ENCODE measurements around the gene CHRNA4.

DNA sequence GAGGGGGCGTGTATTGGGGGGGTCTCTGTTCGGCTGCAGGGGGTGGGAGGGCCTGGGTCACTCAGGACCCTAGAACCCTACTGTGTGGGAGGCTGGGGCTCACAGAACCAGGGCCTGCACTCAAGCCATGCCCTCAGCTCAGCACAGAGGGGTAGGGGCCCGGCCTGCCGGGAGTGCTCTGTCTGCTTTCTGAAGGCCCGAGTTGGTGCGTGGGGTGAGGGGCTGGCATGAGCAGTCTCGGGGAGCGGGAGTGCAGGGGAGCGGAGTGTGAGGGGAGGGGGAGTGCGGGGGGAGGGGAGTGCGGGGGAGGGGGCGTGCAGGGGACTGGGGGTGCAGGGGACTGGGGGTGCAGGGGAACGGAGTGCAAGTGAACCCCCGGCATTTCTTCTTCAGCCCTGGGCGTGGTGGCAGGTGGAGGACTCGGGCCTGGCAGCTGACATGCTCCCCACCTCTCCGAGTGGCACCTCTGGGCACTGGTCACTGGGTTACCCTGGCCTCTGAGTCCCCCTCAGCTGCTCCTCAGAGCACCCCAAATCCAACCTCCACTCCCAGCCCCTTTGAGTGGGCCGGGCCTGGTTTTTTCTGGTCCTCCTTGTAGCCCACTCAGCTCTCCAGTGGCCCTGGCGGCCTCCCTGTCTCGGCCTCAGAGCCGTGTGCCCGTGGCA, 67.1 kb downstream of the CHRNA4 start:
- TF ChIP-seq, protein P1, sequence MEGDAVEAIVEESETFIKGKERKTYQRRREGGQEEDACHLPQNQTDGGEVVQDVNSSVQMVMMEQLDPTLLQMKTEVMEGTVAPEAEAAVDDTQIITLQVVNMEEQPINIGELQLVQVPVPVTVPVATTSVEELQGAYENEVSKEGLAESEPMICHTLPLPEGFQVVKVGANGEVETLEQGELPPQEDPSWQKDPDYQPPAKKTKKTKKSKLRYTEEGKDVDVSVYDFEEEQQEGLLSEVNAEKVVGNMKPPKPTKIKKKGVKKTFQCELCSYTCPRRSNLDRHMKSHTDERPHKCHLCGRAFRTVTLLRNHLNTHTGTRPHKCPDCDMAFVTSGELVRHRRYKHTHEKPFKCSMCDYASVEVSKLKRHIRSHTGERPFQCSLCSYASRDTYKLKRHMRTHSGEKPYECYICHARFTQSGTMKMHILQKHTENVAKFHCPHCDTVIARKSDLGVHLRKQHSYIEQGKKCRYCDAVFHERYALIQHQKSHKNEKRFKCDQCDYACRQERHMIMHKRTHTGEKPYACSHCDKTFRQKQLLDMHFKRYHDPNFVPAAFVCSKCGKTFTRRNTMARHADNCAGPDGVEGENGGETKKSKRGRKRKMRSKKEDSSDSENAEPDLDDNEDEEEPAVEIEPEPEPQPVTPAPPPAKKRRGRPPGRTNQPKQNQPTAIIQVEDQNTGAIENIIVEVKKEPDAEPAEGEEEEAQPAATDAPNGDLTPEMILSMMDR (IDR thresholded peaks at IDR 0.05): no peak
- TF ChIP-seq POLR2A (IDR thresholded peaks at IDR 0.05): no peak
